HG02884 (cell line): ENCODE results near the gene PISD.
"Not testable (repeated sequence)": the region's sequence is repeated elsewhere in the genome, so short reads cannot be mapped to it uniquely, and the experiment has no call there.

Experiments used
- ATAC-seq: cut with Tn5 transposase; IDR thresholded peaks from one replicate; pipeline ENCODE4 v1.9.1; 2021; ENCODE audit warnings: mild to moderate bottlenecking, moderate library complexity; ENCODE audit not compliant: unreplicated experiment

PISD gene

GRCh38 chr22:31661851-31662667, at the start of gene PISD:
TSS of gene PISD (minus strand) at chr22:31662215. CDS start at chr22:31662208, 7 bp downstream.
- peak; percentile 82 for ATAC-seq

- ATAC-seq, result not testable (repeated sequence)
Observed at GRCh38 chr22:31711226-31711625, 49.2 kb upstream of the PISD start.

- no peak for ATAC-seq
Observed at GRCh38 chr22:31707519-31707918, 45.5 kb upstream of the PISD start.

GRCh38 chr22:31695423-31695822, 33.4 kb upstream of the PISD start:
- ATAC-seq, result no peak

GRCh38 chr22:31694046-31694445, 32.0 kb upstream of the PISD start:
- not testable (repeated sequence) for ATAC-seq

GRCh38 chr22:31692186-31692886, 30.3 kb upstream of the PISD start:
- no peak for ATAC-seq

GRCh38 chr22:31691408-31691807, 29.4 kb upstream of the PISD start:
- ATAC-seq, result no peak

GRCh38 chr22:31683181-31684105, 21.4 kb upstream of the PISD start:
- ATAC-seq, result no peak

GRCh38 chr22:31682751-31683150, 20.7 kb upstream of the PISD start:
- no peak for ATAC-seq

GRCh38 chr22:31681349-31682345, 19.6 kb upstream of the PISD start:
- ATAC-seq, result no peak

GRCh38 chr22:31680861-31681341, 18.9 kb upstream of the PISD start:
- ATAC-seq, result no peak

- no peak for ATAC-seq
Observed at GRCh38 chr22:31678748-31679147, 16.7 kb upstream of the PISD start.

- ATAC-seq, result peak; percentile 70
Observed at GRCh38 chr22:31676700-31677099, 14.7 kb upstream of the PISD start.

- not testable (repeated sequence) for ATAC-seq
Observed at GRCh38 chr22:31674219-31674618, 12.2 kb upstream of the PISD start.

GRCh38 chr22:31668849-31669248, 6.8 kb upstream of the PISD start:
- ATAC-seq, result not testable (repeated sequence)

- no peak for ATAC-seq
Observed at GRCh38 chr22:31662668-31663037, 638 bp upstream of the PISD start.

- not testable (repeated sequence) for ATAC-seq
Observed at GRCh38 chr22:31660860-31661341, 1.1 kb downstream of the PISD start.

- no peak for ATAC-seq
Observed at GRCh38 chr22:31659246-31659645, 2.8 kb downstream of the PISD start.

GRCh38 chr22:31654408-31654807, 7.6 kb downstream of the PISD start:
- no peak for ATAC-seq

- ATAC-seq, result no peak
Observed at GRCh38 chr22:31653944-31654343, 8.1 kb downstream of the PISD start.
